H1 (cell line): ENCODE measurements around the gene WIPF1. TPM values are rescaled to one million over a fixed set of nuclear protein-coding genes. Genes with fewer than 3 reads are reported as not detected.

Experiments
- CTCF ChIA-PET: fragments of 300-600 bp; sonication (Branson Sonifier 250); formaldehyde crosslinking; loops from one replicate; lab custom pipeline; 2021; ENCODE audit not compliant: partially characterized antibody; lab: Charles Lee
- POLR2A ChIA-PET: fragments of 300-600 bp; sonication (Branson Sonifier 250); formaldehyde crosslinking; loops from one replicate; lab custom pipeline; 2021; ENCODE audit warnings: inconsistent platforms; ENCODE audit not compliant: partially characterized antibody; lab: Charles Lee
- DNase-seq, 2 experiments: peaks; one replicate each; pipeline versions ENCODE4 v3.0.0 to v3.0.0-alpha.2; 2010 to 2022; ENCODE audit warnings: low spot score in 2 of 2, low read depth in 1 of 2, mixed read lengths in 1 of 2
- FAIRE-seq: peaks from 2 replicates; lab custom pipeline; 2011; peaks lifted over from hg19 to GRCh38; lab: Jason Lieb, UNC
- H2AFZ ChIP-seq: 2 replicates; pipeline ENCODE4 v1.8.1; 2012; ENCODE audit warnings: low read length, inconsistent platforms
- H2AK5ac ChIP-seq: 2 replicates; pipeline ENCODE4 v1.6.1; 2013; ENCODE audit warnings: low read depth, low read length
- H2BK120ac ChIP-seq: replicated peaks from 2 replicates; pipeline ENCODE3; 2013; ENCODE audit warnings: low read depth, low read length, inconsistent platforms
- H2BK12ac ChIP-seq: 2 replicates; pipeline ENCODE4 v1.6.1; 2013; ENCODE audit warnings: low read depth, low read length
- H2BK15ac ChIP-seq: 2 replicates; pipeline ENCODE4 v1.6.1; 2013; ENCODE audit warnings: low read length
- H2BK20ac ChIP-seq: 2 replicates; pipeline ENCODE4 v1.6.1; 2013; ENCODE audit warnings: low read length
- H2BK5ac ChIP-seq: 2 replicates; pipeline ENCODE4 v1.6.1; 2013; ENCODE audit warnings: low read depth, low read length
- H3K14ac ChIP-seq: 2 replicates; pipeline ENCODE4 v1.6.1; 2013; ENCODE audit warnings: inconsistent platforms; ENCODE audit not compliant: insufficient read length
- H3K18ac ChIP-seq: 2 replicates; pipeline ENCODE4 v1.6.1; 2013; ENCODE audit warnings: low read length; ENCODE audit errors: extremely low read depth
- H3K23ac ChIP-seq: 2 replicates; pipeline ENCODE4 v1.6.1; 2013; ENCODE audit warnings: inconsistent platforms; ENCODE audit not compliant: insufficient read length
- H3K23me2 ChIP-seq: 2 replicates; pipeline ENCODE4 v1.6.1; 2013; ENCODE audit warnings: low read depth, low read length
- H3K27ac ChIP-seq: 2 replicates; pipeline ENCODE4 v1.6.1; 2011; ENCODE audit warnings: low read depth, low read length, inconsistent platforms
- H3K27me3 ChIP-seq, 4 experiments: replicated peaks in 1 of 4; 1 replicate in 1 of 4; 2 replicates in 3 of 4; pipeline versions ENCODE4 v1.6.1 to v1.8.1; 2011 to 2013; ENCODE audit warnings: low read length in 3 of 4, mild to moderate bottlenecking in 3 of 4, inconsistent platforms in 2 of 4, mixed read lengths in 2 of 4, moderate library complexity in 1 of 4; ENCODE audit not compliant: control insufficient read depth in 3 of 4, insufficient read depth in 3 of 4; ENCODE audit errors: extremely low read depth in 1 of 4
- H3K36me3 ChIP-seq, 4 experiments: 2 replicates each; pipeline versions ENCODE4 v1.6.1 to v1.8.1; 2011 to 2013; ENCODE audit warnings: mild to moderate bottlenecking in 4 of 4, low read length in 3 of 4, moderate library complexity in 2 of 4, control low read depth in 1 of 4, inconsistent platforms in 1 of 4; ENCODE audit not compliant: insufficient read depth in 4 of 4, control insufficient read depth in 2 of 4
- H3K4ac ChIP-seq: replicated peaks from 2 replicates; pipeline ENCODE3; 2013; ENCODE audit warnings: low read length, low read depth, mixed read lengths, inconsistent platforms; ENCODE audit not compliant: insufficient read length
- H3K4me1 ChIP-seq, 4 experiments: replicated peaks in 1 of 4; 1 replicate in 1 of 4; 2 replicates in 3 of 4; pipeline versions ENCODE4 v1.6.1 to v1.8.1; 2011 to 2013; ENCODE audit warnings: low read length in 3 of 4, inconsistent platforms in 2 of 4, mixed read lengths in 1 of 4; ENCODE audit not compliant: insufficient read depth in 4 of 4, control insufficient read depth in 3 of 4
- H3K4me2 ChIP-seq, 2 experiments: 2 replicates each; pipeline versions ENCODE4 v1.6.1 to v1.8.1; 2011 to 2013; ENCODE audit warnings: low read depth in 2 of 2, low read length in 2 of 2, control low read depth in 1 of 2, inconsistent platforms in 1 of 2, mild to moderate bottlenecking in 1 of 2; ENCODE audit not compliant: insufficient read depth in 1 of 2
- H3K4me3 ChIP-seq, 4 experiments: fragments of 200-600, 300-600 bp in 1 of 4; sonication (generic), shearing (Covaris generic), sonication (Bioruptor Twin) in 1 of 4; 2 replicates each; pipeline versions ENCODE4 v1.5.1 to v1.8.1; 2011 to 2016; ENCODE audit warnings: low read length in 4 of 4, low read depth in 3 of 4, control low read depth in 2 of 4, inconsistent platforms in 2 of 4, mild to moderate bottlenecking in 2 of 4, mixed read lengths in 1 of 4, moderate library complexity in 1 of 4; ENCODE audit not compliant: insufficient read depth in 2 of 4; ENCODE audit errors: extremely low read depth in 1 of 4
- H3K56ac ChIP-seq: replicated peaks from 2 replicates; pipeline ENCODE3; 2013; ENCODE audit warnings: low read depth, mild to moderate bottlenecking, mixed read lengths, low read length, inconsistent platforms; ENCODE audit not compliant: insufficient read length
- H3K79me1 ChIP-seq: 2 replicates; pipeline ENCODE4 v1.6.1; 2013; ENCODE audit warnings: low read depth, low read length, control low read depth
- H3K79me2 ChIP-seq, 2 experiments: 2 replicates each; pipeline versions ENCODE4 v1.6.1 to v1.8.1; 2012 to 2013; ENCODE audit warnings: low read length in 2 of 2, mild to moderate bottlenecking in 2 of 2, inconsistent platforms in 1 of 2; ENCODE audit not compliant: insufficient read depth in 2 of 2, control insufficient read depth in 1 of 2
- H3K9ac ChIP-seq, 4 experiments: replicated peaks in 1 of 4; 1 replicate in 1 of 4; 2 replicates in 3 of 4; pipeline versions ENCODE4 v1.6.1 to v1.8.1; 2011 to 2013; ENCODE audit warnings: low read depth in 3 of 4, low read length in 3 of 4, control low read depth in 2 of 4, mild to moderate bottlenecking in 2 of 4, moderate library complexity in 2 of 4, inconsistent platforms in 1 of 4; ENCODE audit errors: extremely low read depth in 1 of 4
- H3K9me3 ChIP-seq, 2 experiments: 2 replicates each; pipeline versions ENCODE4 v1.6.1 to v1.8.1; 2012 to 2013; ENCODE audit warnings: mild to moderate bottlenecking in 2 of 2, moderate library complexity in 2 of 2, control low read depth in 1 of 2, inconsistent platforms in 1 of 2, low read depth in 1 of 2, low read length in 1 of 2, mixed read lengths in 1 of 2; ENCODE audit not compliant: insufficient read depth in 2 of 2
- H4K20me1 ChIP-seq, 2 experiments: replicated peaks in 1 of 2; 2 replicates each; pipeline versions ENCODE3 to v1.8.1; 2011 to 2013; ENCODE audit warnings: inconsistent platforms in 2 of 2, low read length in 2 of 2, mild to moderate bottlenecking in 1 of 2; ENCODE audit not compliant: insufficient read depth in 2 of 2, control insufficient read depth in 1 of 2
- H4K5ac ChIP-seq: 2 replicates; pipeline ENCODE4 v1.6.1; 2013; ENCODE audit warnings: low read length, low read depth, mixed read lengths, inconsistent platforms; ENCODE audit not compliant: insufficient read length
- H4K8ac ChIP-seq: 2 replicates; pipeline ENCODE4 v1.8.0; 2013; ENCODE audit warnings: mild to moderate bottlenecking, moderate library complexity, low read length, inconsistent platforms; ENCODE audit not compliant: insufficient read depth; ENCODE audit errors: extremely low read depth
- H4K91ac ChIP-seq: replicated peaks from 2 replicates; pipeline ENCODE3; 2013; ENCODE audit warnings: low read length, mixed read lengths, inconsistent platforms; ENCODE audit not compliant: insufficient read length
- CEBPB ChIP-seq: IDR thresholded peaks from 2 replicates; pipeline ENCODE4 v1.6.1; 2012; ENCODE audit warnings: low read depth, low read length
- CHD1 ChIP-seq: IDR thresholded peaks from 2 replicates; pipeline ENCODE4 v1.6.1; 2012; ENCODE audit warnings: low read depth, low read length, improper control_type of control experiment
- CREB1 ChIP-seq: IDR thresholded peaks from 2 replicates; pipeline ENCODE4 v1.6.1; 2012; ENCODE audit warnings: inconsistent platforms
- HDAC6 ChIP-seq: IDR thresholded peaks from one replicate; pipeline ENCODE4 v1.7.1; 2012; ENCODE audit warnings: low read depth, mild to moderate bottlenecking, inconsistent platforms, low read length, moderate library complexity
- JUN ChIP-seq: IDR thresholded peaks from 2 replicates; pipeline ENCODE4 v1.6.1; 2011; ENCODE audit warnings: low read depth, mild to moderate bottlenecking, improper control_type of control experiment, low read length
- MAX ChIP-seq: IDR thresholded peaks from 2 replicates; pipeline ENCODE4 v1.6.1; 2012; ENCODE audit warnings: inconsistent platforms
- RBBP5 ChIP-seq: IDR thresholded peaks from 2 replicates; pipeline ENCODE4 v1.7.1; 2012; ENCODE audit warnings: low read depth, mild to moderate bottlenecking, inconsistent platforms, low read length, moderate library complexity, borderline replicate concordance
- RFX5 ChIP-seq: IDR thresholded peaks from 2 replicates; pipeline ENCODE4 v1.6.1; 2011; ENCODE audit warnings: low read depth, low read length, improper control_type of control experiment, borderline replicate concordance
- RNF2 ChIP-seq: fragments of 200-900, 300-1000 bp; sonication (generic); IDR thresholded peaks from 2 replicates; pipeline ENCODE4 v1.7.1; 2016; ENCODE audit warnings: borderline replicate concordance, low read depth, mild to moderate bottlenecking, antibody characterized with exemption, low read length; ENCODE audit not compliant: poor library complexity, severe bottlenecking; ENCODE audit errors: missing control alignments
- SIX5 ChIP-seq: IDR thresholded peaks from 2 replicates; pipeline ENCODE4 v1.6.1; 2011; ENCODE audit warnings: mild to moderate bottlenecking, low read depth, low read length
- SP1 ChIP-seq: IDR thresholded peaks from 2 replicates; pipeline ENCODE4 v1.6.1; 2011; ENCODE audit warnings: low read depth, low read length
- SRF ChIP-seq: IDR thresholded peaks from 2 replicates; pipeline ENCODE4 v1.6.1; 2011; ENCODE audit warnings: mild to moderate bottlenecking, low read depth, low read length, moderate library complexity
- YY1 ChIP-seq: IDR thresholded peaks from 2 replicates; pipeline ENCODE4 v1.6.1; 2011; ENCODE audit warnings: low read depth, mild to moderate bottlenecking, low read length
- WGBS, 2 experiments: shearing (Covaris generic) in 1 of 2; methylation state at CpG; one replicate each; pipeline versions ENCODE4 v1.1.6 to v1.1.7; 2013 to 2015; ENCODE audit warnings: low lambda C conversion rate in 2 of 2, mixed read lengths in 2 of 2, inconsistent platforms in 1 of 2, low coverage in 1 of 2, missing lambda C conversion rate in 1 of 2; ENCODE audit not compliant: insufficient replicate concordance in 2 of 2, insufficient coverage in 1 of 2, insufficient read length in 1 of 2; ENCODE audit errors: extremely low coverage in 1 of 2, missing lambda C conversion rate in 1 of 2; 5-methylcytosine and 5-hydroxymethylcytosine counted together
- polyA plus RNA-seq, 7 experiments: library from polyadenylated mRNA; depleted of rRNA in 3 of 7; stranded (reverse) in 5 of 7; unstranded in 2 of 7; fragments of >200 nt in 5 of 7; fragments of 200-250 nt in 2 of 7; gene quantifications; 1 replicate in 5 of 7; 2 replicates in 1 of 7; 4 replicates in 1 of 7; pipeline versions ENCODE4 v1.2.1 to v1.2.3, GENCODE V29; 2011 to 2013; ENCODE audit warnings: missing spikeins in 2 of 7, mixed read lengths in 2 of 7
- total RNA-seq: library from RNA; stranded (reverse); fragmentation: NEBNext Ultra II Directional; extraction: Animal tissue kit (Norgen Biotek cat#: 25700); gene quantifications from 2 replicates; pipeline ENCODE4 v1.2.1, GENCODE V29; 2021

Gene WIPF1
- total and polyA plus RNA-seq, 2 of the 8 experiments (the other 6 are each of a cell fraction or from before 2014, with no cell fraction given): 4.7 to 5.2 TPM

DNA sequence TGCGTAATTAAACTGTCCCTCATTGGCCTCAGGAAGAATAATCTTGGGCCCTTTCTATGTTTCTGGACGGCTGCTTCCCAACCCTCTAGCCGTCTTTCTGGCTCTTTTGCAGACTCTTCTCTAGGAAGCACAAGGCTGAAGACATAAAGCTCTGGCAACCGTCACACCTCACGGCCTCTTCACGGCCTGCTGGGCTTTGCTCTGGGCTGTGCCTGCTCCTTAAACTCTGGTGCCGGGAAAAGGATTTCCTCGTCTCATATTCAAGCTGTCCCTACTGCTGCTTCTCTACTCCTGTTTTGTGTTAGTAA lies 36.0 kb upstream of the WIPF1 start:
- H4K91ac ChIP-seq: no peak overlapping the region
- no peak overlapping the region for H3K23ac ChIP-seq
- no peaks in the 10 kb centered on the region for H3K23me2 ChIP-seq
- no peak overlapping the region for H2AFZ ChIP-seq
- no peaks in the 10 kb centered on the region for H3K79me2 ChIP-seq
- H3K27me3 ChIP-seq: no peaks in the 10 kb centered on the region
- H3K4ac ChIP-seq: no peak overlapping the region
- no peaks in the 10 kb centered on the region for H4K20me1 ChIP-seq
- POLR2A ChIA-PET: no interaction called here
- H3K4me2 ChIP-seq: no peak overlapping the region
- no peaks in the 10 kb centered on the region for H3K9me3 ChIP-seq
- no peak overlapping the region for H3K14ac ChIP-seq
- H3K27ac ChIP-seq: no peak overlapping the region
- H2BK20ac ChIP-seq: no peak overlapping the region
- no peak overlapping the region for H3K9ac ChIP-seq
- no peak overlapping the region for H2BK5ac ChIP-seq
- WGBS, 2 experiments: 86% methylated on average over 8 of the region's 8 CpGs; no CpG with 5 or more reads in 1 of the 2 experiments
- no peak for FAIRE-seq
- no peaks in the 10 kb centered on the region for H3K4me1 ChIP-seq
- no peak overlapping the region for H2BK15ac ChIP-seq
- H3K18ac ChIP-seq: no peak overlapping the region
- TF ChIP-seq MAX (no peak), YY1 (no peak), SP1 (no peak), RBBP5 (no peak), SRF (no peak), CHD1 (no peak), JUN (no peak), HDAC6 (no peak), CEBPB (no peak), RNF2 (no peak), SIX5 (no peak), CREB1 (no peak), RFX5 (no peak)
- TF ChIP-seq, all 59 proteins: peak for 0
- no peaks in the 10 kb centered on the region for H3K79me1 ChIP-seq
- H3K36me3 ChIP-seq: no peaks in the 10 kb centered on the region
- no peak overlapping the region for H2AK5ac ChIP-seq
- H4K8ac ChIP-seq: no peak overlapping the region
- no peak for DNase-seq
- no peak overlapping the region for H3K56ac ChIP-seq
- CTCF ChIA-PET: interaction anchor here (1.0 to 1.3 kb wide), 2 partner anchors 16 to 50 kb away, joined by 3 to 4 read pairs; no protein-coding TSS in a partner anchor
- no peak overlapping the region for H3K4me3 ChIP-seq
- H2BK120ac ChIP-seq: no peak overlapping the region
- no peak overlapping the region for H2BK12ac ChIP-seq
- H4K5ac ChIP-seq: no peak overlapping the region
